Sciatic nerve (tissue), 2 donors: ENCODE measurements around the gene GTF3C5. TPM values are rescaled to one million over a fixed set of nuclear protein-coding genes. Genes with fewer than 3 reads are reported as not detected.
A peak's percentile ranks its signal among the peaks of the same experiment; 100 is the strongest.
"Not testable (repeated sequence)": the region's sequence is repeated elsewhere in the genome, so short reads cannot be mapped to it uniquely, and the experiment has no call there.

Experiments used
- ATAC-seq: fragments of 200-7000 bp; cut with Tn5 transposase; one replicate; pipeline ENCODE4 v1.9.1; 2020; ENCODE audit warnings: mild to moderate bottlenecking, moderate library complexity
- DNase-seq: peaks from one replicate; pipeline ENCODE4 v3.0.0-alpha.2; 2020; ENCODE audit warnings: low spot score
- intact Hi-C: fragments of 100-400 bp; cut with DNase I; formaldehyde crosslinking; loops from one replicate; pipeline ENCODE4 v1.14.2; 2022
- total RNA-seq: library from RNA; stranded (reverse); fragmentation: NEBNext Ultra II Directional; extraction: Animal tissue kit (Norgen Biotek cat#: 25700); gene quantifications from one replicate; pipeline ENCODE4 v1.2.1, GENCODE V29; 2021
- donor health status: DM: no; HTN: no; CAD: no.
- donor health status: DM: no; HTN: no; CAD: no.

The GTF3C5 gene
- total RNA-seq, 1 donor from 2014 or later = 45.2 TPM

DNA sequence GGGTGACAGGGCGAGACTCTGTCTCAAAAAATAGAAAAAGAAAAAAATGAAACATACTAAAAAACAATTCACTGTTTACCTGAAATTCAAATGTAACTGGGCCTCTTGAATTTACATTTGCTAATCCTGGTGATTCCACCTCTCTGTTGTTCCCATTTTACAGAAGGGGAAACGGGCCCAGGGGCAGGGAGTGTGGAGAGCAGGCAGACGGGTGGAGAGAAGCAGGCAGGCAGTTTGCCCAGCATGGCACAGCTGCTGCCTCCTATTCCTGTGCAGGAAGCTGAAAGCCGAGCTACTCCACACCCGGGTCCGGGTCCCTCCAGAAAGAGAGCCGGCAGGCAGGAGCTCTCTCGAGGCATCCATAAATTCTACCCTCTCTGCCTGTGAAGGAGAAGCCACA is 31.8 kb downstream of the GTF3C5 start:
- ATAC-seq, intact Hi-C loops, DNase-seq: not testable (repeated sequence)

DNA sequence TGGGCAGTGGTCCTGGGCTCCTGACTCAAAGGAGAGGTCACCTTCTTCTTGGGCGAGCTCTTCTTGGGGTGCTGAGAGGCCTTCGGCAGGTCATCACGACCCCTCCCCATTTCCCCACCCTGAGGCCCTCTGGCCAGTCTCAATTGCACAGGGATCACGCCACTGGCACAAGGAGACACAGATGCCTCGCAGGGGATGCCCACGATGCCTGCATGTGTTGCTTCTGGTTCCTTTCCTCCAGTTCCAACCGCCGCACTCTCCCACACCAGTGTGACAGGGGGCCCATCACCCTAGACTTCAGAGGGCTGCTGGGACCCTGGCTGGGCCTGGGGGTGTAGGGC is 32.3 kb downstream of the GTF3C5 start:
- intact Hi-C loops = no loop called here
- DNase-seq (no peak), ATAC-seq (no peak)

DNA sequence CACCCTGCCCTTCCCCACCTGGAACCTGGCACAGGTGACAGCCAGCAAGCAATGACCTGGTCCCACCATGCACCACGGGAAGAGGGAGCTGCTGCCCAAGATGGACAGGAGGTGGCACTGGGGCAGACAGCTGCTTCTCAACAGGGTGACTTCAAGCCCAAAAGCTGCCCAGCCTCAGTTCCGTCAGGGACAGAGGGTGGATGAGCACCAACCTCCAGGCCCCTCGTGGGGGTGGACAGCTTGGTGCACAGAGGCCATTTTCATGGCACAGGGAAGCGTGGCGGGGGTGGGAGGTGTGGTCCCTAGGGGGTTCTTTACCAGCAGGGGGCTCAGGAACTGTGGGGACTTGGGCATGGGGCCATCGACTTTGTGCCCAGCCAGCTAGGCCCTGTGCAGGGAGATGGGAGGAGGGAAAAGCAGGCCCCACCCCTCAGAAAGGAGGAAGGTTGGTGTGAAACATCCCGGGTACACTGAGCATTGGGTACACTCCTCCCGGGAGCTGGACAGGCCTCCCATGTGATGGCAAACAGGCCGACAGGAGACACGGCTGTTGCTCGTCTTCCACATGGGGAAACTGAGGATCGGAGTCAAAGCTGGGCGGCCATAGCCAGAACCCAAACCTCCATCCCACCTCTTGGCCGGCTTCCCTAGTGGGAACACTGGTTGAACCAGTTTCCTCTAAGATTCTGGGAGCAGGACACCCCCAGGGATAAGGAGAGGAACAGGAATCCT is 32.9 kb downstream of the GTF3C5 start:
- intact Hi-C loops = loop anchor here (2.0 kb wide), 1 partner anchor 21 kb away; no protein-coding TSS in a partner anchor
- ATAC-seq (no peak), DNase-seq (no peak)

DNA sequence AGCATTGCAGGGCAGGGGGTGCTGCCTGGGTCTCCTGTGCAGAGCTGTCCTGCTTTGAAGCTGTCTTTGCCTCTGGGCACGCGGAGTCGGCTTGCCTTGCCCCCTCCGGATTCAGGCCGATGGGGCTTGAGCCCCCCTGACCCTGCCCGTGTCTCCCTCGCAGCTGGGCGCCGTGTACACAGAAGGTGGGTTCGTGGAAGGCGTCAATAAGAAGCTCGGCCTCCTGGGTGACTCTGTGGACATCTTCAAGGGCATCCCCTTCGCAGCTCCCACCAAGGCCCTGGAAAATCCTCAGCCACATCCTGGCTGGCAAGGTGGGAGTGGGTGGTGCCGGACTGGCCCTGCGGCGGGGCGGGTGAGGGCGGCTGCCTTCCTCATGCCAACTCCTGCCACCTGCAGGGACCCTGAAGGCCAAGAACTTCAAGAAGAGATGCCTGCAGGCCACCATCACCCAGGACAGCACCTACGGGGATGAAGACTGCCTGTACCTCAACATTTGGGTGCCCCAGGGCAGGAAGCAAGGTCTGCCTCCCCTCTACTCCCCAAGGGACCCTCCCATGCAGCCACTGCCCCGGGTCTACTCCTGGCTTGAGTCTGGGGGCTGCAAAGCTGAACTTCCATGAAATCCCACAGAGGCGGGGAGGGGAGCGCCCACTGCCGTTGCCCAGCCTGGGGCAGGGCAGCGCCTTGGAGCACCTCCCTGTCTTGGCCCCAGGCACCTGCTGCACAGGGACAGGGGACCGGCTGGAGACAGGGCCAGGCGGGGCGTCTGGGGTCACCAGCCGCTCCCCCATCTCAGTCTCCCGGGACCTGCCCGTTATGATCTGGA is 33.7 kb downstream of the GTF3C5 start:
- ATAC-seq = peak; percentile 20
- intact Hi-C loops = loop anchor here (2.0 kb wide), 1 partner anchor 22 kb away; no protein-coding TSS in a partner anchor
- DNase-seq = no peak

DNA sequence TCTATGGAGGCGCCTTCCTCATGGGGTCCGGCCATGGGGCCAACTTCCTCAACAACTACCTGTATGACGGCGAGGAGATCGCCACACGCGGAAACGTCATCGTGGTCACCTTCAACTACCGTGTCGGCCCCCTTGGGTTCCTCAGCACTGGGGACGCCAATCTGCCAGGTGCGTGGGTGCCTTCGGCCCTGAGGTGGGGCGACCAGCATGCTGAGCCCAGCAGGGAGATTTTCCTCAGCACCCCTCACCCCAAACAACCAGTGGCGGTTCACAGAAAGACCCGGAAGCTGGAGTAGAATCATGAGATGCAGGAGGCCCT is 34.2 kb downstream of the GTF3C5 start:
- ATAC-seq (no peak), DNase-seq (no peak)
- intact Hi-C loops = loop anchor here (2.0 kb wide), 1 partner anchor 22 kb away; no protein-coding TSS in a partner anchor

DNA sequence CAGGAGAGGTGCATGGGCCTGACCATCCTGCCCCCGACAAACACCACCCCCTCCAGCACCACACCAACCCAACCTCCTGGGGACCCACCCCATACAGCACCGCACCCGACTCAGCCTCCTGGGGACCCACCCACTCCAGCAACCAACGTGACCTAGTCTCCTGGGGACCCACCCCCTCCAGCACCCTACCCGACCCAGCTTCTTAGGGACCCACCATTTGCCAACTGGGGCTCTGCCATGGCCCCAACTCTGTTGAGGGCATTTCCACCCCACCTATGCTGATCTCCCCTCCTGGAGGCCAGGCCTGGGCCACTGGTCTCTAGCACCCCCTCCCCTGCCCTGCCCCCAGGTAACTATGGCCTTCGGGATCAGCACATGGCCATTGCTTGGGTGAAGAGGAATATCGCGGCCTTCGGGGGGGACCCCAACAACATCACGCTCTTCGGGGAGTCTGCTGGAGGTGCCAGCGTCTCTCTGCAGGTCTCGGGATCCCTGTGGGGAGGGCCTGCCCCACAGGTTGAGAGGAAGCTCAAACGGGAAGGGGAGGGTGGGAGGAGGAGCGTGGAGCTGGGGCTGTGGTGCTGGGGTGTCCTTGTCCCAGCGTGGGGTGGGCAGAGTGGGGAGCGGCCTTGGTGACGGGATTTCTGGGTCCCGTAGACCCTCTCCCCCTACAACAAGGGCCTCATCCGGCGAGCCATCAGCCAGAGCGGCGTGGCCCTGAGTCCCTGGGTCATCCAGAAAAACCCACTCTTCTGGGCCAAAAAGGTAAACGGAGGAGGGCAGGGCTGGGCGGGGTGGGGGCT is 35.6 kb downstream of the GTF3C5 start:
- ATAC-seq (no peak), DNase-seq (no peak)
- intact Hi-C loops = no loop called here

DNA sequence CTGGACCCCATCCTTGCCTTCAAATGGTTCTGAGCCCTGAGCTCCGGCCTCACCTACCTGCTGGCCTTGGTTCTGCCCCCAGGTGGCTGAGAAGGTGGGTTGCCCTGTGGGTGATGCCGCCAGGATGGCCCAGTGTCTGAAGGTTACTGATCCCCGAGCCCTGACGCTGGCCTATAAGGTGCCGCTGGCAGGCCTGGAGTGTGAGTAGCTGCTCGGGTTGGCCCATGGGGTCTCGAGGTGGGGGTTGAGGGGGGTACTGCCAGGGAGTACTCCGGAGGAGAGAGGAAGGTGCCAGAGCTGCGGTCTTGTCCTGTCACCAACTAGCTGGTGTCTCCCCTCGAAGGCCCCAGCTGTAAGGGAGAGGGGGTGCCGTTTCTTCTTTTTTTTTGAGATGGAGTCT is 36.2 kb downstream of the GTF3C5 start:
- no peak for DNase-seq
- intact Hi-C loops = no loop called here
- no peak for ATAC-seq

DNA sequence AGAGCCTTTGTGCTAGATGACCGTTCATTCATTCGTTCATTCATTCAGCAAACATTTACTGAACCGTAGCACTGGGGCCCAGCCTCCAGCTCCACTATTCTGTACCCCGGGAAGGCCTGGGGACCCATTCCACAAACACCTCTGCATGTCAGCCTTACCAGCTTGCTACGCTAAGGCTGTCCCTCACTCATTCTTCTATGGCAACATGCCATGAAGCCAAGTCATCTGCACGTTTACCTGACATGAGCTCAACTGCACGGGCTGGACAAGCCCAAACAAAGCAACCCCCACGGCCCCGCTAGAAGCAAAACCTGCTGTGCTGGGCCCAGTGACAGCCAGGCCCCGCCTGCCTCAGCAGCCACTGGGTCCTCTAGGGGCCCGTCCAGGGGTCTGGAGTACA is 37.0 kb downstream of the GTF3C5 start:
- DNase-seq = no peak
- ATAC-seq = no peak
- intact Hi-C loops = no loop called here

DNA sequence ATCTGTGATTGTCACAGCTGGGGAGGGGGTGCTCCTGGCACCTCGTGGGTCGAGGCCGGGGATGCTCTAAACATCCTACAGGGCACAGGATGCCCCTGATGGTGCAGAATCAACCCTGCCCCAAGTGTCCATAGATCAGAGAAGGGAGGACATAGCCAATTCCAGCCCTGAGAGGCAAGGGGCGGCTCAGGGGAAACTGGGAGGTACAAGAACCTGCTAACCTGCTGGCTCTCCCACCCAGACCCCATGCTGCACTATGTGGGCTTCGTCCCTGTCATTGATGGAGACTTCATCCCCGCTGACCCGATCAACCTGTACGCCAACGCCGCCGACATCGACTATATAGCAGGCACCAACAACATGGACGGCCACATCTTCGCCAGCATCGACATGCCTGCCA is 37.6 kb downstream of the GTF3C5 start:
- DNase-seq, ATAC-seq, intact Hi-C loops: not testable (repeated sequence)

DNA sequence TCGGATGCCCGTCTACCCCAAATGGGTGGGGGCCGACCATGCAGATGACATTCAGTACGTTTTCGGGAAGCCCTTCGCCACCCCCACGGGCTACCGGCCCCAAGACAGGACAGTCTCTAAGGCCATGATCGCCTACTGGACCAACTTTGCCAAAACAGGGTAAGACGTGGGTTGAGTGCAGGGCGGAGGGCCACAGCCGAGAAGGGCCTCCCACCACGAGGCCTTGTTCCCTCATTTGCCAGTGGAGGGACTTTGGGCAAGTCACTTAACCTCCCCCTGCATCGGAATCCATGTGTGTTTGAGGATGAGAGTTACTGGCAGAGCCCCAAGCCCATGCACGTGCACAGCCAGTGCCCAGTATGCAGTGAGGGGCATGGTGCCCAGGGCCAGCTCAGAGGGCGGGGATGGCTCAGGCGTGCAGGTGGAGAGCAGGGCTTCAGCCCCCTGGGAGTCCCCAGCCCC is 39.7 kb downstream of the GTF3C5 start:
- DNase-seq = not testable (repeated sequence)

DNA sequence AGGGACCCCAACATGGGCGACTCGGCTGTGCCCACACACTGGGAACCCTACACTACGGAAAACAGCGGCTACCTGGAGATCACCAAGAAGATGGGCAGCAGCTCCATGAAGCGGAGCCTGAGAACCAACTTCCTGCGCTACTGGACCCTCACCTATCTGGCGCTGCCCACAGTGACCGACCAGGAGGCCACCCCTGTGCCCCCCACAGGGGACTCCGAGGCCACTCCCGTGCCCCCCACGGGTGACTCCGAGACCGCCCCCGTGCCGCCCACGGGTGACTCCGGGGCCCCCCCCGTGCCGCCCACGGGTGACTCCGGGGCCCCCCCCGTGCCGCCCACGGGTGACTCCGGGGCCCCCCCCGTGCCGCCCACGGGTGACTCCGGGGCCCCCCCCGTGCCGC is 40.2 kb downstream of the GTF3C5 start:
- intact Hi-C loops, ATAC-seq, DNase-seq: not testable (repeated sequence)

More for the DNA sequence above, 39.7 kb downstream of the GTF3C5 start:
- ATAC-seq, intact Hi-C loops: not testable (repeated sequence)

DNA sequence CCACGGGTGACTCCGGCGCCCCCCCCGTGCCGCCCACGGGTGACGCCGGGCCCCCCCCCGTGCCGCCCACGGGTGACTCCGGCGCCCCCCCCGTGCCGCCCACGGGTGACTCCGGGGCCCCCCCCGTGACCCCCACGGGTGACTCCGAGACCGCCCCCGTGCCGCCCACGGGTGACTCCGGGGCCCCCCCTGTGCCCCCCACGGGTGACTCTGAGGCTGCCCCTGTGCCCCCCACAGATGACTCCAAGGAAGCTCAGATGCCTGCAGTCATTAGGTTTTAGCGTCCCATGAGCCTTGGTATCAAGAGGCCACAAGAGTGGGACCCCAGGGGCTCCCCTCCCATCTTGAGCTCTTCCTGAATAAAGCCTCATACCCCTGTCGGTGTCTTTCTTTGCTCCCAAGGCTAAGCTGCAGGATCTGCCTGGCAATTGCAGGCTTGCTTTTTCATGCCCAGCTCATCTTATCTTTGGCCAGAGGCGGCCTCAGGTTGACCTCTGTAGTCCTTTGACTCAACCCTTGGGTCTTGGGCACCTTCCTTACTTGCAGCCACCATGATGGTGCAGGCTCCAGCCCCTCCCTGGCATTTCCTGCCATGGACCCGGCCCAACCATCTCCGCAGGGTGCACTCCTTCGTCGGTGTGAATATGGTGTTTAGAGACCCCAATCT is 40.8 kb downstream of the GTF3C5 start:
- DNase-seq (no peak), ATAC-seq (no peak)

DNA sequence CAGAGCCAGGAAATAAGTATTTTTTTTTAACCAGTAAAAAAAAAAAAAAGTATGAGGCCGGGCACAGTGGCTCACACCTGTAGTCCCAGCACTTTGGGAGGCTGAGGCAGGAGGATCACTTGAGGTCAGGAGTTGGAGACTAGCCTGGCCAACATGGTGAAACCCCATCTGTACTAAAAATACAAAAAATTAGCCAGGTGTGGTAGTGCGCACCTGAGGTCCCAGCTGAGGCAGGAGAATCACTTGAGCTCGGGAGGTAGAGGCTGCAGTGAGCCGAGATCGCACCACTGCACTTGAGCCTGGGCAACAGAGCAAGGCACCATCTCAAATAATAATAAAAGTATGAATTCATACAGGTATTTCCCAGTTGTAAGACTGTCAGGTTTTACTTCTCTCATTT is 41.4 kb downstream of the GTF3C5 start:
- intact Hi-C loops, DNase-seq, ATAC-seq: not testable (repeated sequence)

More for the DNA sequence above, 40.8 kb downstream of the GTF3C5 start:
- intact Hi-C loops = no loop called here

DNA sequence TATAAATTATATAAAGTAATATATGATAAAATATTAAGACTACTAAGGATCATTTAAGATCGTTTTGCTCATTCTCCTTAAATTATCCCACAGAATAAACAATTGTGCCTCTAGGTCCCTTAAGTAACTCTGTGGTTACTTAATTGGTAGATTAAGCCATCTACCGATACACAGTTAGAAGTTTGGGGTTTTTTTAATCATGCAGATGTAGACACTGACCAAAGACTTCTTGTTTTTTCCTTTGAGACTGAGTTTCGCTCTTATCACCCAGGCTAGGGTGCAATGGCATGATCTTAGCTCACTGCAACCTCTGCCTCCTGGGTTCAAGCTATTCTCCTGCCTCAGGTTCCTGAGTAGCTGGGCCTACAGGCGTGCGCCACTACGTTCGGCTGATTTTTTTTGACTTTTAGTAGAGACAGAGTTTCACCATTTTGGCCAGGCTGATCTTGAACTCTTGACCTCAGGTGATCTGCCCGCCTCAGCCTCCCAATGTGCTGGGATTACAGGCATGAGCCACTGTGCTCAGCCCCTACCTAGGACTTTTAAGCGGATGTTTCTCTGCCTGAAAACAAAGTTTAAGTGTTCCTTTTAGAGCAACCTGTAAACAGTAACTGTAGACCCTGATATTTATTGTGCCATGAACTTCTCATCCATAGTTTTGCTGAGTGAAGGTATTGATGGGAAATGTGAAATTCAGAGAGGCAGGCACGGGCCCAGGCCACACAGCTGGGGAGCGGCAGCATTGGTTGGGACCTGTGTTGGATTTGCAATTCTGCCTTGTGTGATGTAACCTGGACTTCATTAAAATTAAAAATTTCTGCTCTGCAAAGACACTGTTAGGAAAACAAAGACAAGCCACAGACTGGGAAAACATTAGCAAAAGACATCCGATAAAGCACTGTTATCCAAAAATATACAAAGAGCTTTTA is 42.6 kb downstream of the GTF3C5 start:
- intact Hi-C loops = no loop called here
- no peak for ATAC-seq
- no peak for DNase-seq

DNA sequence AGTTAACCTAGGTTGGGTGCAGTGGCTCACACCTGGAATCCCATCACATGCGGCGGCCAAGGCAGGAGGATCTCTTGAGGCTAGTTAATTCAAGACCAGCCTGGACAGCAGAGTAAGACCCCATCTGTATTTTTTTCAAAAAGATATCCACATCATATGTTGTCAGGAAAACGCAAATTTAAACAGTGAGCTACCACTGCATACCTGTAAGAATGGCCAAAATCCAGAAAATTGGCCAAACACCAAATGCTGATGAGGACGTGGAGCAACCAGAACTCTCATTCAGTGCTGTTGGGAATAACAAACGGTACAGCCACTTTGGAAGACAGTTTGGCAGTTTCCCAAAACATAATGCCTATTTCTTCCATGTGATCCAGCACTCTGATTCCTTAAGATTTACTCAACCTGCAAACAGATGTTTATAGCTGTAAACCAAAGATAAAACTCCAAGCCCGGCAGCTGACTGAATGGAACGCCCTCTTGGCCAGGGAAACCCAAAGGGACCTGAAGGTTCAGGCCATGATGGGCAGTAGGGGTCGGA is 43.4 kb downstream of the GTF3C5 start:
- DNase-seq (no peak), ATAC-seq (no peak)
- intact Hi-C loops = no loop called here

DNA sequence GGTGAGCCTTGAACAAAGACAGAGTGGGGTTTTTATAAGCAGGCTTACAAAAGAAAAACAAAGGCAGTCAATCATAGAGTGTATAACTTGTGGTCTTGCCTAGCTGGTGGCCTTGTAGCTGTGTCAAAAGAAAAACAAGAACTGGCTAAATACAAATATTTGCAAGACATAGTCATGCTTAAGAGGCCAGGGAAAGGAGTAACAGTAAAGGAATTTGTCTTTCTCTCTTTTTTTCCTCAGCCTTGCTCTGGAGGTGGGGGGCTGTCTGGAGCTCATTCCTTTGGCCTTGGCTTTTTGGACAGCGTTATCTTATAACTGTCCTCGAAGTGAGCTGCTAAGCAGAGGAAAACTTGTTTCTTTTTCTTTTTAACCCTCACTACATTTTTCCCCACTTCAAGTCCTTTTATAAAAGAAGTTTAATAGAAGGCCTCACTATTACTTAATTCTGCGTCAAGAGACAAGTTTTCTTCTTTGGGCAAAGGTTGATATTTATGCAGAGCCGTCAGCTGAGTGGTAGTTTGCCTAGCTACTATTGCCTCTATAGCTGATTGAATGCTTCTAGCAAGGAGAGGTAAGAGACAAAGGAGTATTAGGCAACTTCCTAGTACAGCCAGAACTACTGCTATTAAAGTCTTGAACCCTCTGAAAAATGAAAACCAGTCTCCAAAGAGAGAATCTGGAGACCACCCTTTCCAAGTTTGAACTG is 45.3 kb downstream of the GTF3C5 start:
- intact Hi-C loops = no loop called here
- ATAC-seq (no peak), DNase-seq (no peak)

DNA sequence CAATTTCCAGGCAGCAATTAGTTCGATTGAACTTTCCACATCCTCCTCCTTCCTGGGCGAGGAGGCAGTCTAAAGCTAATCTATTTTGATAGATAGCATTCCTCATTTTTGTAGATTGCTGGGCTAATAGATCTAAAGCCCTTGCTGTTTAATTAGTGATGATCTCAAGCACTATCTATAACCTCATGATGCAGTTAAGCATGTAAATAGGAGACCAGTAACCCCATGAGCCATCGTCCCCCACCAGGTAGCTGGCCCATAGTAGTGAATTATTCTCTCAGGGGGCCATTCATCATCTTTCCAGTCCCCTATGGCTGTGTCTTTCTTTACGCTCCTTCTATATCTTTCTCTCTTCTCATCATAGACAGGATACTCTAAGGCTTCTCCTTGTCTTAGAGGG is 45.9 kb downstream of the GTF3C5 start:
- intact Hi-C loops = no loop called here
- DNase-seq = no peak
- ATAC-seq = no peak
